DOHH2 (cell line): ENCODE measurements around the gene WDFY4.
A peak's percentile ranks its signal among the peaks of the same experiment; 100 is the strongest.

ENCODE experiments used
- H3F3A ChIP-seq: fragments of 200-600 bp; sonication (generic), shearing (Covaris generic); 2 replicates; pipeline ENCODE4 v1.6.0; 2016; ENCODE audit warnings: antibody characterized with exemption, mild to moderate bottlenecking; ENCODE audit not compliant: control insufficient read depth, insufficient read depth
- H3K27ac ChIP-seq: fragments of 200-600 bp; sonication (generic); 2 replicates; pipeline ENCODE4 v1.5.1; 2014; ENCODE audit warnings: low read depth, mild to moderate bottlenecking, low read length, moderate library complexity
- H3K27me3 ChIP-seq: fragments of 200-600 bp; sonication (generic); 2 replicates; pipeline ENCODE4 v1.6.1; 2014; ENCODE audit warnings: mild to moderate bottlenecking, low read length, mixed read lengths; ENCODE audit not compliant: control insufficient read depth
- H3K36me3 ChIP-seq: fragments of 200-600 bp; sonication (generic); 2 replicates; pipeline ENCODE4 v1.6.1; 2014; ENCODE audit warnings: mild to moderate bottlenecking, low read length, moderate library complexity, mixed read lengths; ENCODE audit not compliant: control insufficient read depth
- H3K4me1 ChIP-seq: fragments of 200-600 bp; sonication (generic); 2 replicates; pipeline ENCODE4 v1.6.1; 2014; ENCODE audit warnings: mild to moderate bottlenecking, low read length, mixed read lengths; ENCODE audit not compliant: control insufficient read depth
- H3K4me2 ChIP-seq: fragments of 200-600 bp; sonication (generic); 2 replicates; pipeline ENCODE4 v1.6.0; 2014; ENCODE audit warnings: mild to moderate bottlenecking, low read length, moderate library complexity
- H3K4me3 ChIP-seq: fragments of 200-600 bp; sonication (generic); 2 replicates; pipeline ENCODE4 v1.5.1; 2014; ENCODE audit warnings: mild to moderate bottlenecking, low read length, mixed read lengths
- H3K79me2 ChIP-seq: fragments of 200-600 bp; sonication (generic); 2 replicates; pipeline ENCODE4 v1.6.1; 2014; ENCODE audit warnings: mild to moderate bottlenecking, low read length, mixed read lengths; ENCODE audit not compliant: control insufficient read depth
- H3K9me2 ChIP-seq: fragments of 200-600 bp; sonication (generic); replicated peaks from 2 replicates; pipeline ENCODE4 v1.6.1; 2014; ENCODE audit warnings: mild to moderate bottlenecking, low read length, mixed read lengths; ENCODE audit not compliant: control insufficient read depth
- H3K9me3 ChIP-seq: fragments of 200-600 bp; sonication (generic); 2 replicates; pipeline ENCODE4 v1.6.1; 2014; ENCODE audit warnings: antibody characterized with exemption, low read length, mixed read lengths; ENCODE audit not compliant: control insufficient read depth, insufficient read depth
- H4K20me1 ChIP-seq: fragments of 200-600 bp; sonication (generic); 2 replicates; pipeline ENCODE4 v1.6.0; 2014; ENCODE audit warnings: low read depth, mild to moderate bottlenecking, antibody characterized with exemption, low read length, moderate library complexity; ENCODE audit not compliant: control insufficient read depth, insufficient read depth
- CTCF ChIP-seq: fragments of 200-600 bp; sonication (generic); IDR thresholded peaks from one replicate; pipeline ENCODE4 v1.5.1; 2014; ENCODE audit warnings: antibody characterized with exemption, mild to moderate bottlenecking, low read depth, low read length; ENCODE audit not compliant: poor library complexity, severe bottlenecking
- EZH2phosphoT487 ChIP-seq: fragments of 200-600 bp; sonication (generic); IDR thresholded peaks from 2 replicates; pipeline ENCODE4 v1.6.1; 2017; ENCODE audit warnings: borderline replicate concordance, mild to moderate bottlenecking, antibody characterized with exemption, low read length, moderate library complexity, mixed read lengths

Gene WDFY4

GRCh38 chr10:48697091-48697490, 12.4 kb downstream of the WDFY4 start:
- no peak overlapping the region for H3K27ac ChIP-seq
- H3K4me1 ChIP-seq: peaks cover 37% of the 10 kb centered on the region
- no peaks in the 10 kb centered on the region for H3K27me3 ChIP-seq
- no peaks in the 10 kb centered on the region for H3K9me2 ChIP-seq
- H3K9me3 ChIP-seq: no peaks in the 10 kb centered on the region
- no peak for TF ChIP-seq CTCF
- TF ChIP-seq EZH2phosphoT487: no peak
- no peaks in the 10 kb centered on the region for H3F3A ChIP-seq
- H4K20me1 ChIP-seq: peaks cover 22% of the 10 kb centered on the region; the same call in 1 of the 2 replicates
- peaks cover 72% of the 10 kb centered on the region for H3K36me3 ChIP-seq
- peaks cover 99% of the 10 kb centered on the region for H3K79me2 ChIP-seq
- H3K4me2 ChIP-seq: no peak overlapping the region
- no peak overlapping the region for H3K4me3 ChIP-seq

- Histone ChIP-seq H3K79me2 (peaks cover 99% of the 10 kb centered on the region), H3F3A (no peaks in the 10 kb centered on the region), H4K20me1 (peaks cover 22% of the 10 kb centered on the region), H3K4me1 (peaks cover 37% of the 10 kb centered on the region), H3K4me3 (no peak overlapping the region), H3K36me3 (peaks cover 66% of the 10 kb centered on the region), H3K27me3 (no peaks in the 10 kb centered on the region), H3K9me3 (no peaks in the 10 kb centered on the region), H3K4me2 (no peak overlapping the region), H3K9me2 (no peaks in the 10 kb centered on the region), H3K27ac (no peak overlapping the region)
- TF ChIP-seq EZH2phosphoT487 (no peak), CTCF (peak; percentile 14)
These were observed 13.4 kb downstream of the WDFY4 start for GRCh38 chr10:48697821-48698764.

GRCh38 chr10:48699011-48699627, 14.4 kb downstream of the WDFY4 start:
- H4K20me1 ChIP-seq: peaks cover 22% of the 10 kb centered on the region
- no peak overlapping the region for H3K4me2 ChIP-seq
- H3K36me3 ChIP-seq: peaks cover 61% of the 10 kb centered on the region
- no peaks in the 10 kb centered on the region for H3K9me3 ChIP-seq
- H3K9me2 ChIP-seq: no peaks in the 10 kb centered on the region
- H3K27ac ChIP-seq: no peak overlapping the region
- H3K79me2 ChIP-seq: peaks cover 99% of the 10 kb centered on the region
- no peak for TF ChIP-seq CTCF
- TF ChIP-seq EZH2phosphoT487: no peak
- H3F3A ChIP-seq: no peaks in the 10 kb centered on the region
- no peaks in the 10 kb centered on the region for H3K27me3 ChIP-seq
- peaks cover 37% of the 10 kb centered on the region for H3K4me1 ChIP-seq
- no peak overlapping the region for H3K4me3 ChIP-seq
